Measurements from ENCODE around the gene CAPN9. TPM values are rescaled to one million over a fixed set of nuclear protein-coding genes. Genes with fewer than 3 reads are reported as not detected.

CAPN9 gene
- total and polyA plus RNA-seq, 9 of the 15 experiments (the other 6 are each of a cell fraction or from before 2014, with no cell fraction given), result not detected

DNA sequence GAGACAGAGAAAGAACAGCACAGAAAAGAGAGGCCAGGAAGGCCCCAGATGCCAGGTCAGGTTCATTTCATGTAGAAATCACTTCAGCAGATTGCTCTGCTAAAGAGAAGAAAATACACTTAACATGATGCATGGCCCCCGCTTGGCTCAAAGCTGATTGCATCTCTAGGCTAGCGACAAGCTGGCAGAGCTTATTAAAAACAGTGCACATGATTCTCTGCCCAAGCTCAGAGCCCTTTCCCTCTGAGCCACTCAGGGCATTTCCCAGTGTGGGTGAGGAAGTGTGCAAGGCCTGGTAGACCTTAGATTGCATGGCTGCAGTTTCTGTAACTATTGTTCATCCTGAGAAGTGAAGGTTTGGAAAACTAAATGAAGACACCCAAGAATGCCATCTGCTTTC, 3.3 kb upstream of the CAPN9 start:
- H3K36me3 ChIP-seq (ENCODE audit: control insufficient read depth, insufficient read depth, low read length), result no peaks in the 10 kb centered on the region
- BruUV-seq (replicated peaks), result no TSS peak
- H3K9me1 ChIP-seq (ENCODE audit: control insufficient read depth, insufficient read depth, low read length), result no peaks in the 10 kb centered on the region
- no peaks in the 10 kb centered on the region for H3K79me2 ChIP-seq (ENCODE audit: control insufficient read depth, insufficient read depth, low read length)
- H3K4me1 ChIP-seq (replicated peaks in 1 of 2; ENCODE audit: control insufficient read depth in 2 of 2, insufficient read depth in 2 of 2, low read length in 2 of 2), result 0 out of 5 replicates have a peak, but pooled peaks cover 0 to 2% of the 10 kb centered on the region in 2 experiments
- 0% methylated on average over 2 of the region's 2 CpGs for WGBS (ENCODE audit: insufficient coverage, low coverage, missing lambda C conversion rate)
- H3K4me2 ChIP-seq (ENCODE audit: insufficient read depth, low read length), result no peak overlapping the region
- FAIRE-seq (no peak), DNase-seq (ENCODE audit: extremely low read depth in 1 of 4, low spot score in 3 of 4) (no peak), ATAC-seq (no peak)
- no peak overlapping the region for H3K9ac ChIP-seq (ENCODE audit: insufficient read depth in 1 of 2, low read depth in 2 of 2, low read length in 2 of 2)
- ChIA-PET CTCF (ENCODE audit: low intra/inter-chr PET ratio) (no interaction called here), POLR2A (no interaction called here)
- H3K9me3 ChIP-seq (replicated peaks; ENCODE audit: control insufficient read depth, insufficient read depth, low read depth, low read length), result no peaks in the 10 kb centered on the region
- H3K27ac ChIP-seq (ENCODE audit: extremely low read depth, low read depth, low read length), result no peak overlapping the region
- peaks cover 28 to 56% of the 10 kb centered on the region in 2 experiments for H3K27me3 ChIP-seq (ENCODE audit: control insufficient read depth in 2 of 2, insufficient read depth in 2 of 2, low read length in 2 of 2)
- intact Hi-C loops (cut with micrococcal nuclease), result no loop called here
- H4K20me1 ChIP-seq (replicated peaks; ENCODE audit: control insufficient read depth, insufficient read depth, low read length), result no peaks in the 10 kb centered on the region
- no peak overlapping the region for H2AFZ ChIP-seq (ENCODE audit: low read depth, low read length)
- no peak overlapping the region for H3K4me3 ChIP-seq
- in situ Hi-C loops (cut with MboI), result no loop called here
- TF ChIP-seq ZNF282 (CRISPR knock-in tag; IDR thresholded peaks at IDR 0.05) (no peak), CREB1 (IDR thresholded peaks at IDR 0.05) (no peak), CREB1 (CRISPR knock-in tag; IDR thresholded peaks at IDR 0.05) (no peak), TRIM24 (IDR thresholded peaks at IDR 0.05) (no peak), TCFL5 (CRISPR knock-in tag; conservative IDR thresholded peaks at IDR 0.05) (no peak), ZNF146 (CRISPR knock-in tag; IDR thresholded peaks at IDR 0.05; ENCODE audit: unreplicated experiment) (no peak), NELFE (IDR thresholded peaks at IDR 0.05; ENCODE audit: insufficient read depth, insufficient read length) (no peak), GMEB1 (CRISPR knock-in tag; IDR thresholded peaks at IDR 0.05) (no peak), ZFX (CRISPR knock-in tag; IDR thresholded peaks at IDR 0.05) (no peak), ETV1 (tag; conservative IDR thresholded peaks at IDR 0.05; ENCODE audit: low read depth) (no peak), ZKSCAN8 (CRISPR knock-in tag; IDR thresholded peaks at IDR 0.05) (no peak), PHF20 (IDR thresholded peaks at IDR 0.05; ENCODE audit: partially characterized antibody) (no peak), ELF1 (tag; IDR thresholded peaks at IDR 0.05) (no peak), ZNF75A (CRISPR knock-in tag; IDR thresholded peaks at IDR 0.05) (no peak)
- TF ChIP-seq, protein P1, sequence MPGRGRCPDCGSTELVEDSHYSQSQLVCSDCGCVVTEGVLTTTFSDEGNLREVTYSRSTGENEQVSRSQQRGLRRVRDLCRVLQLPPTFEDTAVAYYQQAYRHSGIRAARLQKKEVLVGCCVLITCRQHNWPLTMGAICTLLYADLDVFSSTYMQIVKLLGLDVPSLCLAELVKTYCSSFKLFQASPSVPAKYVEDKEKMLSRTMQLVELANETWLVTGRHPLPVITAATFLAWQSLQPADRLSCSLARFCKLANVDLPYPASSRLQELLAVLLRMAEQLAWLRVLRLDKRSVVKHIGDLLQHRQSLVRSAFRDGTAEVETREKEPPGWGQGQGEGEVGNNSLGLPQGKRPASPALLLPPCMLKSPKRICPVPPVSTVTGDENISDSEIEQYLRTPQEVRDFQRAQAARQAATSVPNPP (IDR thresholded peaks at IDR 0.05; ENCODE audit: borderline replicate concordance, insufficient read depth, insufficient read length), result no peak
- TF ChIP-seq, protein P2, sequence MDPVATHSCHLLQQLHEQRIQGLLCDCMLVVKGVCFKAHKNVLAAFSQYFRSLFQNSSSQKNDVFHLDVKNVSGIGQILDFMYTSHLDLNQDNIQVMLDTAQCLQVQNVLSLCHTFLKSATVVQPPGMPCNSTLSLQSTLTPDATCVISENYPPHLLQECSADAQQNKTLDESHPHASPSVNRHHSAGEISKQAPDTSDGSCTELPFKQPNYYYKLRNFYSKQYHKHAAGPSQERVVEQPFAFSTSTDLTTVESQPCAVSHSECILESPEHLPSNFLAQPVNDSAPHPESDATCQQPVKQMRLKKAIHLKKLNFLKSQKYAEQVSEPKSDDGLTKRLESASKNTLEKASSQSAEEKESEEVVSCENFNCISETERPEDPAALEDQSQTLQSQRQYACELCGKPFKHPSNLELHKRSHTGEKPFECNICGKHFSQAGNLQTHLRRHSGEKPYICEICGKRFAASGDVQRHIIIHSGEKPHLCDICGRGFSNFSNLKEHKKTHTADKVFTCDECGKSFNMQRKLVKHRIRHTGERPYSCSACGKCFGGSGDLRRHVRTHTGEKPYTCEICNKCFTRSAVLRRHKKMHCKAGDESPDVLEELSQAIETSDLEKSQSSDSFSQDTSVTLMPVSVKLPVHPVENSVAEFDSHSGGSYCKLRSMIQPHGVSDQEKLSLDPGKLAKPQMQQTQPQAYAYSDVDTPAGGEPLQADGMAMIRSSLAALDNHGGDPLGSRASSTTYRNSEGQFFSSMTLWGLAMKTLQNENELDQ (CRISPR knock-in tag; IDR thresholded peaks at IDR 0.05; ENCODE audit: borderline replicate concordance), result no peak
